Osteoblast (primary cell): ENCODE data around the gene RSPO1. TPM values are rescaled to one million over a fixed set of nuclear protein-coding genes. Genes with fewer than 3 reads are reported as not detected.

Experiments
- DNase-seq: peaks from one replicate; pipeline ENCODE4 v3.0.0; 2011; ENCODE audit warnings: low spot score, mixed read lengths; ENCODE audit not compliant: insufficient read length; ENCODE audit errors: missing footprints
- H2AFZ ChIP-seq: 2 replicates; pipeline ENCODE4 v1.6.0; 2011; ENCODE audit warnings: mild to moderate bottlenecking, low read length
- H3K27ac ChIP-seq: 2 replicates; pipeline ENCODE4 v1.5.1; 2011; ENCODE audit warnings: mild to moderate bottlenecking, low read depth, low read length, moderate library complexity
- H3K27me3 ChIP-seq: 2 replicates; pipeline ENCODE4 v1.6.0; 2012; ENCODE audit warnings: mild to moderate bottlenecking, control low read depth, inconsistent platforms, low read length, moderate library complexity; ENCODE audit not compliant: insufficient read depth
- H3K36me3 ChIP-seq: 2 replicates; pipeline ENCODE4 v1.5.1; 2011; ENCODE audit warnings: mild to moderate bottlenecking, low read length, control low read depth, moderate library complexity; ENCODE audit not compliant: insufficient read depth
- H3K4me1 ChIP-seq: 2 replicates; pipeline ENCODE4 v1.5.1; 2011; ENCODE audit warnings: mild to moderate bottlenecking, low read length, control low read depth, moderate library complexity; ENCODE audit not compliant: insufficient read depth
- H3K4me2 ChIP-seq: 2 replicates; pipeline ENCODE4 v1.6.0; 2011; ENCODE audit warnings: mild to moderate bottlenecking, low read length; ENCODE audit not compliant: insufficient read depth
- H3K4me3 ChIP-seq: fragments of 200-600 bp; sonication (generic); 3 replicates; pipeline ENCODE4 v1.5.1; 2012; ENCODE audit warnings: mild to moderate bottlenecking, low read length, inconsistent platforms; ENCODE audit not compliant: insufficient read depth
- H3K79me2 ChIP-seq: 2 replicates; pipeline ENCODE4 v1.6.0; 2012; ENCODE audit warnings: mild to moderate bottlenecking, low read length, control low read depth, inconsistent platforms; ENCODE audit not compliant: insufficient read depth
- H3K9me3 ChIP-seq: 2 replicates; pipeline ENCODE4 v1.5.1; 2011; ENCODE audit warnings: low read depth, low read length, control low read depth
- H4K20me1 ChIP-seq: 2 replicates; pipeline ENCODE4 v1.6.0; 2012; ENCODE audit warnings: mild to moderate bottlenecking, low read length, control low read depth; ENCODE audit not compliant: insufficient read depth
- total RNA-seq: library from RNA; depleted of rRNA; stranded (reverse); fragments of >200 nt; gene quantifications from 2 replicates; pipeline ENCODE4 v1.2.3, GENCODE V29; 2012
- TF ChIP-seq, protein P1 (sequence below): IDR thresholded peaks from 2 replicates; pipeline ENCODE4 v1.5.1; 2011; ENCODE audit warnings: mild to moderate bottlenecking, low read depth, low read length, moderate library complexity; ENCODE audit errors: extremely low read depth

The RSPO1 gene
- total RNA-seq, 1 donor, result 0.36 TPM

- Histone ChIP-seq H3K4me3 (no peak overlapping the region), H2AFZ (no peak overlapping the region), H3K27me3 (peaks cover 34% of the 10 kb centered on the region), H4K20me1 (no peaks in the 10 kb centered on the region), H3K4me2 (no peak overlapping the region), H3K36me3 (no peaks in the 10 kb centered on the region), H3K4me1 (no peaks in the 10 kb centered on the region), H3K79me2 (no peaks in the 10 kb centered on the region), H3K9me3 (no peaks in the 10 kb centered on the region), H3K27ac (no peak overlapping the region)
- no peak for DNase-seq
- TF ChIP-seq, protein P1, sequence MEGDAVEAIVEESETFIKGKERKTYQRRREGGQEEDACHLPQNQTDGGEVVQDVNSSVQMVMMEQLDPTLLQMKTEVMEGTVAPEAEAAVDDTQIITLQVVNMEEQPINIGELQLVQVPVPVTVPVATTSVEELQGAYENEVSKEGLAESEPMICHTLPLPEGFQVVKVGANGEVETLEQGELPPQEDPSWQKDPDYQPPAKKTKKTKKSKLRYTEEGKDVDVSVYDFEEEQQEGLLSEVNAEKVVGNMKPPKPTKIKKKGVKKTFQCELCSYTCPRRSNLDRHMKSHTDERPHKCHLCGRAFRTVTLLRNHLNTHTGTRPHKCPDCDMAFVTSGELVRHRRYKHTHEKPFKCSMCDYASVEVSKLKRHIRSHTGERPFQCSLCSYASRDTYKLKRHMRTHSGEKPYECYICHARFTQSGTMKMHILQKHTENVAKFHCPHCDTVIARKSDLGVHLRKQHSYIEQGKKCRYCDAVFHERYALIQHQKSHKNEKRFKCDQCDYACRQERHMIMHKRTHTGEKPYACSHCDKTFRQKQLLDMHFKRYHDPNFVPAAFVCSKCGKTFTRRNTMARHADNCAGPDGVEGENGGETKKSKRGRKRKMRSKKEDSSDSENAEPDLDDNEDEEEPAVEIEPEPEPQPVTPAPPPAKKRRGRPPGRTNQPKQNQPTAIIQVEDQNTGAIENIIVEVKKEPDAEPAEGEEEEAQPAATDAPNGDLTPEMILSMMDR, result no peak
These were observed 37.6 kb upstream of the RSPO1 start for GRCh38 chr1:37672136-37672870.

DNA sequence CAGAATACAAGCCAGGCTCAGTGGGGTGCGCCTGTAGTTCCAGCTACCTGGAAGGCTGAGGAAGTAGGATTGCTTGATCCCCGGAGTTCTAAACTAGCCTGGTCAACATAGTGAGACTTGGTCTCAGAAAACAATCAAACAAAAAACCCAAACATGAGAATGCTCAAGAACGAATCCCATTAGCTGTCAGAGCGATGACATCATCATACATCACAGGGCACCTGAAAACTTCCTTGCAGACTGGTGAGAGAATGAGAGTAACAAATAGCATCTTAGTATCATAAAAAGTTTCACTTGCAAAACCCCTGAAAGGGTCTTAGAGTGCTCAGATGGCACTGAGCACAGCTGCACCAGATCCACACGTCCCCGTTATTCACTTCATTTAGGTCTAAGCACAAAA is 36.6 kb upstream of the RSPO1 start:
- Histone ChIP-seq H3K4me2 (no peak overlapping the region), H4K20me1 (no peaks in the 10 kb centered on the region), H3K4me3 (no peak overlapping the region), H3K79me2 (no peaks in the 10 kb centered on the region), H3K4me1 (no peaks in the 10 kb centered on the region), H3K27ac (no peak overlapping the region), H3K27me3 (peaks cover 36% of the 10 kb centered on the region), H3K36me3 (no peaks in the 10 kb centered on the region), H2AFZ (no peak overlapping the region), H3K9me3 (no peaks in the 10 kb centered on the region)
- TF ChIP-seq, protein P1, result no peak
- DNase-seq, result no peak

- no peaks in the 10 kb centered on the region for H4K20me1 ChIP-seq
- no peaks in the 10 kb centered on the region for H3K4me1 ChIP-seq
These were observed 35.4 kb upstream of the RSPO1 start for GRCh38 chr1:37670133-37670532.

DNA sequence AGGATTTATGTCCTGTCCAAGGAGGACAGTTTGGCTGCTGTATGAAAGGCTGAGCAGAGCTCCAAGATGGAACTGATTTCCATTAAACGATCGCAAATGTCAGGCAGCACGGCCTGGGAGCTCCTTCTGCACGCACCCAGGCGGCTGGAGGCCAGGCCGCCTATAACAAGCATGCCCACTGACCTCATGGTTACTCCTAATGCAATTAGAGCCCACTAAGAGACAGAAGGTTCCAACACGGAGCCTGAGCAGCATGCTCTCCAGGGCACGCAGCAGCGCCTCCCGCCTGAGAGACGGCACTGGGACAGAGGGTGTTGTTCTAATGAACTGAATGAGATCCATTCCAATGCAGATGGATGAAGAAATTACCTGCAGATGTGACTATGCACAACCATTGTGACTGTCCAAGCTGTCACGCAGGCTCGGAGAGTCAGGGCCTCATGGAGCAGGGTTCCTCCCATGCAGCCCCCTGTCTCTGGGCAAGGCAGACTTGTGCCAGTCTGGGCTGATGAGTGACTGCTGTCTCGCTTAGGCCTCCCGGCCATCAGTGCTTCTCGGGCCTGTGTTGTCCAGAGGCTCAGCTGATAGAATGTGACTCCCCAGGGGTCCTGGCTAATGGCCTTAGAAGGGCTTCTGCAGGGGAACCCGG is 32.5 kb upstream of the RSPO1 start:
- no peaks in the 10 kb centered on the region for H3K9me3 ChIP-seq
- no peaks in the 10 kb centered on the region for H4K20me1 ChIP-seq
- TF ChIP-seq, protein P1, result no peak
- no peak overlapping the region for H3K27ac ChIP-seq
- H3K4me2 ChIP-seq, result no peak overlapping the region
- no peak overlapping the region for H3K4me3 ChIP-seq
- no peak for DNase-seq
- H2AFZ ChIP-seq, result no peak overlapping the region
- no peaks in the 10 kb centered on the region for H3K79me2 ChIP-seq
- H3K4me1 ChIP-seq, result no peaks in the 10 kb centered on the region
- peaks cover 25% of the 10 kb centered on the region for H3K27me3 ChIP-seq
- H3K36me3 ChIP-seq, result no peaks in the 10 kb centered on the region

More at GRCh38 chr1:37670133-37670532, 35.4 kb upstream of the RSPO1 start:
- no peak for DNase-seq
- no peaks in the 10 kb centered on the region for H3K36me3 ChIP-seq
- TF ChIP-seq, protein P1, result no peak
- no peak overlapping the region for H3K27ac ChIP-seq
- no peak overlapping the region for H3K4me2 ChIP-seq
- peaks cover 36% of the 10 kb centered on the region for H3K27me3 ChIP-seq
- H3K4me3 ChIP-seq, result no peak overlapping the region
- no peak overlapping the region for H2AFZ ChIP-seq
- no peaks in the 10 kb centered on the region for H3K9me3 ChIP-seq
- no peaks in the 10 kb centered on the region for H3K79me2 ChIP-seq
